Measurements from ENCODE around the gene EFNA5. TPM values are rescaled to one million over a fixed set of nuclear protein-coding genes. Genes with fewer than 3 reads are reported as not detected.

Gene EFNA5
- total RNA-seq, 2 experiments from 2014 or later: not detected

DNA sequence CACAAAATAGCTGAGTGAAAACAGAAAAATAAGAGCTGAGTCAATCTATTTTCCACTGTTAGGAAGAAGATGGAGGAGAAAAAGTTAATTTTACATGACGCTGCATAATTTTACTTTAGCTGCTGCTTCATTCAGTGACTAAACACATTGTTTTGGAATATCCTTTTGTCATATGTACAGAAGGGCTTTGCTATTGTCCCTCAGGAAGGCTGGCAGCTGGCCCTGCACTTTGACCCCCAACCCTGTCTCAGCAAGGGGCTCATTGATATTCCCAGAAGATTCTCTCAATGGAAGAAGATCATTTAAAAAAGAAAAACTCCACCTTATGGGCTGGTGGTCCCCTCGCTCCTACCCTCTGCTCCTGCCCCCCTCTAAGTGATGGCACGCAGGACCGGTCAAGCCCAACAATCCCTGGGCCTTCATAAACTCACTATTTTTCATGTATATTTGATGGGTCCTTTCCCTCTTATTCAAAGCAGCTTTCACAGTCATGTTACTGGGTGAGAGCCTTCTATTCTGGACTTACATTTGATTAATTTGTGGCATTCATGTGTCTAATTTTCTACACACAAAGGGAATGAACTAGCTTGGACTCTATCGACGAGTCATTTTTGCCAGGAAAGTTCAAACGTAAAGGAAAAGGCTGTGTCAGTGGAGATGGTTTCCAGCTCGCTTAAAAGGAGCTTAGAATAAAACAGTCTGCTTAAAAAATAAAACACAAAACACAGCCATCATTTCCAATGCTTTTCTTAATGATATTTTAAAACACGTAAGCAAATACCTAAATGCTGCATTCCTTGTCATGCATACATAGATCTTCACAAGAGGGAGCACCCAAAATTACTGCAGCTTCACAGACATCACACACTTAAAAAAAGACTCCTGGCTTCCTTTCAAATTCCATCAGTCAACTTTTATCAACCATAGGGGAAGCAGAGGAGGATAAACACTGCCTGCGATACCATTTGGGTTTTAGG lies 104.7 kb downstream of the EFNA5 start:
- no peaks in the 10 kb centered on the region for H3K9me3 Mint-ChIP-seq
- H3K27me3 ChIP-seq (ENCODE audit: control insufficient read depth in 1 of 2, insufficient read depth in 2 of 2, low read length in 2 of 2): peaks cover 0 to 4% of the 10 kb centered on the region in 2 experiments
- TF ChIP-seq, protein P1, sequence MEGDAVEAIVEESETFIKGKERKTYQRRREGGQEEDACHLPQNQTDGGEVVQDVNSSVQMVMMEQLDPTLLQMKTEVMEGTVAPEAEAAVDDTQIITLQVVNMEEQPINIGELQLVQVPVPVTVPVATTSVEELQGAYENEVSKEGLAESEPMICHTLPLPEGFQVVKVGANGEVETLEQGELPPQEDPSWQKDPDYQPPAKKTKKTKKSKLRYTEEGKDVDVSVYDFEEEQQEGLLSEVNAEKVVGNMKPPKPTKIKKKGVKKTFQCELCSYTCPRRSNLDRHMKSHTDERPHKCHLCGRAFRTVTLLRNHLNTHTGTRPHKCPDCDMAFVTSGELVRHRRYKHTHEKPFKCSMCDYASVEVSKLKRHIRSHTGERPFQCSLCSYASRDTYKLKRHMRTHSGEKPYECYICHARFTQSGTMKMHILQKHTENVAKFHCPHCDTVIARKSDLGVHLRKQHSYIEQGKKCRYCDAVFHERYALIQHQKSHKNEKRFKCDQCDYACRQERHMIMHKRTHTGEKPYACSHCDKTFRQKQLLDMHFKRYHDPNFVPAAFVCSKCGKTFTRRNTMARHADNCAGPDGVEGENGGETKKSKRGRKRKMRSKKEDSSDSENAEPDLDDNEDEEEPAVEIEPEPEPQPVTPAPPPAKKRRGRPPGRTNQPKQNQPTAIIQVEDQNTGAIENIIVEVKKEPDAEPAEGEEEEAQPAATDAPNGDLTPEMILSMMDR (IDR thresholded peaks at IDR 0.05): no peak
- DNase-seq: no peak
- no peak overlapping the region for H3K4me3 Mint-ChIP-seq
- H3K27ac ChIP-seq (ENCODE audit: low read depth in 1 of 2, low read length in 2 of 2): no peak overlapping the region
- intact Hi-C loops (cut with DNase I, micrococcal nuclease): no loop called here
- CTCF ChIA-PET: no interaction called here
- H3K4me1 Mint-ChIP-seq (ENCODE audit: low read depth): peaks cover 7% of the 10 kb centered on the region
- H3K4me1 ChIP-seq (ENCODE audit: insufficient read depth, low read length): peaks cover 3% of the 10 kb centered on the region
- no peak overlapping the region for H3K27ac Mint-ChIP-seq
- ATAC-seq (ENCODE audit: poor library complexity): no peak
- no peaks in the 10 kb centered on the region for H3K36me3 ChIP-seq (ENCODE audit: insufficient read depth, low read length)
- no peaks in the 10 kb centered on the region for H3K9me3 ChIP-seq (ENCODE audit: control insufficient read depth in 1 of 2, insufficient read depth in 1 of 2, low read length in 2 of 2)
- no peaks in the 10 kb centered on the region for H3K36me3 Mint-ChIP-seq (ENCODE audit: low read depth)
- H3K4me3 ChIP-seq (ENCODE audit: low read length): no peak overlapping the region
- H3K27me3 Mint-ChIP-seq: no peaks in the 10 kb centered on the region
- POLR2A ChIA-PET: no interaction called here

DNA sequence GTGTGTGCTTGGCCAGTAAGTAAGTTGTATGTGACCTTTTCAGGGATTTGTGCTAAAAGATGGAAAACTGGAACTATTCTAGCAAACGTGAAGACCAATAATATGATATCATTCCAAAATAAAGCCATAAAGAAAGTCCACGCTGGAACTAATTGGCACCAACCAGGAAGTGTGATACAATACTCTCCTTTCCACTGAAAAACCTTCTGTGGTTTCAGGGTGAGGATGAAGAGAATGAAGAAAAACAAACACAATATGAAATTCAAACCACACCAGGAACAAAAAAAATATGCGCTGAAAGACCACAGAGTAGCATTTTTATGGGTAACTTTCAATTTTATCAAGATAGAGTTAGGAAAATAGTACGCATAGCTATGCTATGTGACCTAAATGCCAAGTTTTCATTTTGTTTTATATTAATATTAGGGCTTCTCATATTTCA lies 105.8 kb downstream of the EFNA5 start:
- H3K27me3 ChIP-seq (ENCODE audit: control insufficient read depth in 1 of 2, insufficient read depth in 2 of 2, low read length in 2 of 2): peaks cover 0 to 4% of the 10 kb centered on the region in 2 experiments
- no peaks in the 10 kb centered on the region for H3K4me1 Mint-ChIP-seq (ENCODE audit: low read depth)
- H3K4me3 ChIP-seq (ENCODE audit: low read length): no peak overlapping the region
- no peak overlapping the region for H3K4me3 Mint-ChIP-seq
- intact Hi-C loops (cut with DNase I, micrococcal nuclease): no loop called here
- no peaks in the 10 kb centered on the region for H3K4me1 ChIP-seq (ENCODE audit: insufficient read depth, low read length)
- no peaks in the 10 kb centered on the region for H3K36me3 ChIP-seq (ENCODE audit: insufficient read depth, low read length)
- no peak overlapping the region for H3K27ac Mint-ChIP-seq
- no peaks in the 10 kb centered on the region for H3K36me3 Mint-ChIP-seq (ENCODE audit: low read depth)
- POLR2A ChIA-PET: no interaction called here
- DNase-seq (no peak), ATAC-seq (ENCODE audit: poor library complexity) (no peak)
- no peaks in the 10 kb centered on the region for H3K27me3 Mint-ChIP-seq
- H3K9me3 ChIP-seq (ENCODE audit: control insufficient read depth in 1 of 2, insufficient read depth in 1 of 2, low read length in 2 of 2): no peaks in the 10 kb centered on the region
- TF ChIP-seq, protein P1 (IDR thresholded peaks at IDR 0.05): no peak
- no peaks in the 10 kb centered on the region for H3K9me3 Mint-ChIP-seq
- H3K27ac ChIP-seq (ENCODE audit: low read depth in 1 of 2, low read length in 2 of 2): no peak overlapping the region
- CTCF ChIA-PET: no interaction called here

DNA sequence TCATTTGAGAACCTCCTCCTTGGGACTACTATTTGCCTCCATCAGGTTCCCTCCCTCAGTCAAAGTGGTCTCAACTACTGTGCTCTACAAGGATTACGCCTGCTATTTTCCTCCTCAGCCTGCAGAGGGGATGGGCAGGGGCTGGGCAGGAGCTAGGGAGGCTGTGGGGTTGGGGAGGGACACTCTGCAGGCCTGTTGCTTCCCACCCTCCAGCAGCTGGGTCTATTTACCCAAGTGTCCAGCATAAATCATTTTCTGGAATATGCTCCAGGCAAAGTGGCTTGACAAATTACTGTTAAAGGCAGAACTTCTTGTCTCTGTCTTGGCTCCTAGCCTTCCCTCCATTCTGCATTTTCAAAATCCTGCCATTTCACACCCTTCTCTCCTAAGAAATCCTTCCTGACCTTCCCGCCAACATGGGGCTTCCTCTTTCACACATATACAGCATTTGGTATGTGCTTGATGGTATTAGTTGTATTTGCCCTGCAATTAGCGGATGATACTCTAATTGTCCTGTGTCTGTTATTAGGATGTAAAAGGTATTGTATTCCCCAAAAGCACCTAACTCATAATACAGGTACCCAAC lies 106.7 kb downstream of the EFNA5 start:
- H3K27ac Mint-ChIP-seq: no peak overlapping the region
- no peaks in the 10 kb centered on the region for H3K36me3 ChIP-seq (ENCODE audit: insufficient read depth, low read length)
- CTCF ChIA-PET: no interaction called here

More for the DNA sequence above, 106.7 kb downstream of the EFNA5 start:
- TF ChIP-seq, protein P1 (IDR thresholded peaks at IDR 0.05): no peak
- Histone ChIP-seq H3K9me3 (ENCODE audit: control insufficient read depth in 1 of 2, insufficient read depth in 1 of 2, low read length in 2 of 2) (no peaks in the 10 kb centered on the region), H3K4me3 (ENCODE audit: low read length) (no peak overlapping the region), H3K27ac (ENCODE audit: low read depth in 1 of 2, low read length in 2 of 2) (no peak overlapping the region), H3K4me1 (ENCODE audit: insufficient read depth, low read length) (no peaks in the 10 kb centered on the region), H3K27me3 (ENCODE audit: control insufficient read depth in 1 of 2, insufficient read depth in 2 of 2, low read length in 2 of 2) (peaks cover 0 to 4% of the 10 kb centered on the region in 2 experiments)
- intact Hi-C loops (cut with DNase I, micrococcal nuclease): no loop called here
- no peaks in the 10 kb centered on the region for H3K4me1 Mint-ChIP-seq (ENCODE audit: low read depth)
- no peaks in the 10 kb centered on the region for H3K9me3 Mint-ChIP-seq
- no peak for ATAC-seq (ENCODE audit: poor library complexity)
- DNase-seq: no peak
- no peaks in the 10 kb centered on the region for H3K27me3 Mint-ChIP-seq
- H3K36me3 Mint-ChIP-seq (ENCODE audit: low read depth): no peaks in the 10 kb centered on the region
- POLR2A ChIA-PET: no interaction called here
- no peak overlapping the region for H3K4me3 Mint-ChIP-seq

Measured in CD4-positive, alpha-beta T cell (primary cell).